MM.1S (cell line): ENCODE results near the gene RCCD1.

Experiments used
- EZH2 ChIP-seq: fragments of 300-600 bp; sonication (generic); optimal IDR thresholded peaks from 2 replicates; pipeline ENCODE3; 2017; ENCODE audit warnings: low read depth, mild to moderate bottlenecking, antibody characterized with exemption, low read length, mixed read lengths
- TF ChIP-seq, protein P1 (sequence below): fragments of 300-600 bp; sonication (generic); IDR thresholded peaks from 2 replicates; pipeline ENCODE4 v1.5.1; 2016; ENCODE audit warnings: antibody characterized with exemption, low read length, mixed read lengths

DNA sequence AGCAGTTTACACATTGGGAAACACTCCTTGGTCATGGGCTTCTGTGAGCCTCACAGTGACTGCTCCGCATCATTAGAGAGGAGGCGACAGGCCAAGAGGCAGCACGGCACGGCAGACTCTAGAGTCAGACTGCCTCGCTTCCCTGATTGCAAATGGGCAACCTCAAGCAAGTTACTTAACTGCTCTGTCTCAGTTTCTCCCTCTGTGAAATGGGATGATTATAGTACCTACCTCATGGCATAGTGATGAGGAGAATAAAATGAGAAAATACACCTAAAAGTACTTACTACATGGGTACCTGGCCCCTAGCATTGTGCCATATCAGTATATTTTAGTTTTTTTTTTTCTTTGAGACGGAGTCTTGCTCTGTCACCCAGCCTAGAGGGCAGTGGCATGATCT is 4.0 kb upstream of the RCCD1 start:
- TF ChIP-seq, protein P1, sequence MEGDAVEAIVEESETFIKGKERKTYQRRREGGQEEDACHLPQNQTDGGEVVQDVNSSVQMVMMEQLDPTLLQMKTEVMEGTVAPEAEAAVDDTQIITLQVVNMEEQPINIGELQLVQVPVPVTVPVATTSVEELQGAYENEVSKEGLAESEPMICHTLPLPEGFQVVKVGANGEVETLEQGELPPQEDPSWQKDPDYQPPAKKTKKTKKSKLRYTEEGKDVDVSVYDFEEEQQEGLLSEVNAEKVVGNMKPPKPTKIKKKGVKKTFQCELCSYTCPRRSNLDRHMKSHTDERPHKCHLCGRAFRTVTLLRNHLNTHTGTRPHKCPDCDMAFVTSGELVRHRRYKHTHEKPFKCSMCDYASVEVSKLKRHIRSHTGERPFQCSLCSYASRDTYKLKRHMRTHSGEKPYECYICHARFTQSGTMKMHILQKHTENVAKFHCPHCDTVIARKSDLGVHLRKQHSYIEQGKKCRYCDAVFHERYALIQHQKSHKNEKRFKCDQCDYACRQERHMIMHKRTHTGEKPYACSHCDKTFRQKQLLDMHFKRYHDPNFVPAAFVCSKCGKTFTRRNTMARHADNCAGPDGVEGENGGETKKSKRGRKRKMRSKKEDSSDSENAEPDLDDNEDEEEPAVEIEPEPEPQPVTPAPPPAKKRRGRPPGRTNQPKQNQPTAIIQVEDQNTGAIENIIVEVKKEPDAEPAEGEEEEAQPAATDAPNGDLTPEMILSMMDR: no peak
- no peak for TF ChIP-seq EZH2
